ENCODE data around the gene FOXS1.
"Not testable (repeated sequence)": the region's sequence is repeated elsewhere in the genome, so short reads cannot be mapped to it uniquely, and the experiment has no call there.

FOXS1 gene

GRCh38 chr20:31831771-31832306 lies 13.6 kb downstream of the FOXS1 start:
- peaks cover 7% of the 10 kb centered on the region for H3K27me3 ChIP-seq
- H3K4me1 ChIP-seq (ENCODE audit: control insufficient read depth in 1 of 2, insufficient read depth in 1 of 2, low read depth in 1 of 2, low read length in 1 of 2) = peaks cover 11% of the 10 kb centered on the region in 2 experiments
- no peaks in the 10 kb centered on the region for H3K36me3 ChIP-seq
- TF ChIP-seq CTCF (IDR thresholded peaks at IDR 0.05) = no peak
- no peak overlapping the region for H3K27ac ChIP-seq
- H3K9me3 ChIP-seq = no peaks in the 10 kb centered on the region
- H3K4me3 ChIP-seq (ENCODE audit: low read depth in 1 of 2, low read length in 1 of 2) = no peak overlapping the region

GRCh38 chr20:31831211-31831610 lies 14.2 kb downstream of the FOXS1 start:
- Histone ChIP-seq H3K9me3 (no peaks in the 10 kb centered on the region), H3K27ac (no peak overlapping the region), H3K4me3 (ENCODE audit: low read depth in 1 of 2, low read length in 1 of 2) (no peak overlapping the region), H3K36me3 (no peaks in the 10 kb centered on the region), H3K4me1 (ENCODE audit: control insufficient read depth in 1 of 2, insufficient read depth in 1 of 2, low read depth in 1 of 2, low read length in 1 of 2) (peaks cover 5 to 7% of the 10 kb centered on the region in 2 experiments), H3K27me3 (peaks cover 7% of the 10 kb centered on the region)
- TF ChIP-seq CTCF (IDR thresholded peaks at IDR 0.05) = no peak

GRCh38 chr20:31830406-31830981 lies 14.9 kb downstream of the FOXS1 start:
- TF ChIP-seq CTCF (IDR thresholded peaks at IDR 0.05) = no peak
- Histone ChIP-seq H3K9me3 (no peaks in the 10 kb centered on the region), H3K27me3 (peaks cover 2% of the 10 kb centered on the region), H3K36me3 (no peaks in the 10 kb centered on the region), H3K27ac (no peak overlapping the region), H3K4me3 (ENCODE audit: low read depth in 1 of 2, low read length in 1 of 2) (no peak overlapping the region), H3K4me1 (ENCODE audit: control insufficient read depth in 1 of 2, insufficient read depth in 1 of 2, low read depth in 1 of 2, low read length in 1 of 2) (peaks cover 0 to under 1% of the 10 kb centered on the region in 2 experiments)

- H3K4me3 ChIP-seq (ENCODE audit: low read depth in 1 of 2, low read length in 1 of 2) = no peak overlapping the region
- H3K36me3 ChIP-seq = no peaks in the 10 kb centered on the region
- no peak for TF ChIP-seq CTCF (IDR thresholded peaks at IDR 0.05)
- no peaks in the 10 kb centered on the region for H3K4me1 ChIP-seq (ENCODE audit: control insufficient read depth in 1 of 2, insufficient read depth in 1 of 2, low read depth in 1 of 2, low read length in 1 of 2)
- no peaks in the 10 kb centered on the region for H3K27me3 ChIP-seq
- no peaks in the 10 kb centered on the region for H3K9me3 ChIP-seq
- H3K27ac ChIP-seq = no peak overlapping the region
Observed at GRCh38 chr20:31829731-31830130, 15.7 kb downstream of the FOXS1 start.

- not testable (repeated sequence) for H3K27ac ChIP-seq; H3K4me3 ChIP-seq (ENCODE audit: low read depth in 1 of 2, low read length in 1 of 2); H3K9me3 ChIP-seq; H3K27me3 ChIP-seq; H3K4me1 ChIP-seq (ENCODE audit: control insufficient read depth in 1 of 2, insufficient read depth in 1 of 2, low read depth in 1 of 2, low read length in 1 of 2); H3K36me3 ChIP-seq
Observed at GRCh38 chr20:31828016-31828415, 17.4 kb downstream of the FOXS1 start.

- Histone ChIP-seq H3K36me3 (no peaks in the 10 kb centered on the region), H3K27me3 (peaks cover 7% of the 10 kb centered on the region), H3K4me3 (ENCODE audit: low read depth in 1 of 2, low read length in 1 of 2) (no peak overlapping the region), H3K4me1 (ENCODE audit: control insufficient read depth in 1 of 2, insufficient read depth in 1 of 2, low read depth in 1 of 2, low read length in 1 of 2) (peaks cover 3 to 7% of the 10 kb centered on the region in 2 experiments), H3K9me3 (no peaks in the 10 kb centered on the region), H3K27ac (no peak overlapping the region)
- no peak for TF ChIP-seq CTCF (IDR thresholded peaks at IDR 0.05)
Observed at GRCh38 chr20:31827059-31827458, 18.3 kb downstream of the FOXS1 start.
